Measurements from ENCODE around the gene PRRC2B. TPM values are rescaled to one million over a fixed set of nuclear protein-coding genes. Genes with fewer than 3 reads are reported as not detected.

The PRRC2B gene
- total and polyA plus RNA-seq, 2 of the 8 experiments (the other 6 are each of a cell fraction or from before 2014, with no cell fraction given), result 37.3 to 249 TPM

GRCh38 chr9:131474711-131475110, 80.8 kb downstream of the PRRC2B start (continued):
- TF ChIP-seq RFX5 (IDR thresholded peaks at IDR 0.05; ENCODE audit: borderline replicate concordance, low read depth, low read length) (no peak), CHD1 (IDR thresholded peaks at IDR 0.05; ENCODE audit: low read depth, low read length) (no peak), ZNF274 (IDR thresholded peaks at IDR 0.05; ENCODE audit: borderline replicate concordance, extremely low read depth, low read length) (no peak), NANOG (IDR thresholded peaks at IDR 0.05; ENCODE audit: insufficient read depth, low read depth, low read length, poor library complexity, severe bottlenecking) (no peak), HDAC2 (IDR thresholded peaks at IDR 0.05; ENCODE audit: borderline replicate concordance in 1 of 2, low read depth in 2 of 2, low read length in 2 of 2) (no peak), TAF7 (optimal IDR thresholded peaks at IDR 0.05; ENCODE audit: borderline replicate concordance, low read depth, low read length) (no peak), TCF12 (IDR thresholded peaks at IDR 0.05; ENCODE audit: low read depth, low read length) (no peak)

All from H1 (cell line).